HG02678 (cell line): ENCODE results near the gene ENTPD2.

Experiments used
- ATAC-seq: cut with Tn5 transposase; IDR thresholded peaks from one replicate; pipeline ENCODE4 v1.9.1; 2021; ENCODE audit warnings: mild to moderate bottlenecking, moderate library complexity; ENCODE audit not compliant: unreplicated experiment

Gene ENTPD2

DNA sequence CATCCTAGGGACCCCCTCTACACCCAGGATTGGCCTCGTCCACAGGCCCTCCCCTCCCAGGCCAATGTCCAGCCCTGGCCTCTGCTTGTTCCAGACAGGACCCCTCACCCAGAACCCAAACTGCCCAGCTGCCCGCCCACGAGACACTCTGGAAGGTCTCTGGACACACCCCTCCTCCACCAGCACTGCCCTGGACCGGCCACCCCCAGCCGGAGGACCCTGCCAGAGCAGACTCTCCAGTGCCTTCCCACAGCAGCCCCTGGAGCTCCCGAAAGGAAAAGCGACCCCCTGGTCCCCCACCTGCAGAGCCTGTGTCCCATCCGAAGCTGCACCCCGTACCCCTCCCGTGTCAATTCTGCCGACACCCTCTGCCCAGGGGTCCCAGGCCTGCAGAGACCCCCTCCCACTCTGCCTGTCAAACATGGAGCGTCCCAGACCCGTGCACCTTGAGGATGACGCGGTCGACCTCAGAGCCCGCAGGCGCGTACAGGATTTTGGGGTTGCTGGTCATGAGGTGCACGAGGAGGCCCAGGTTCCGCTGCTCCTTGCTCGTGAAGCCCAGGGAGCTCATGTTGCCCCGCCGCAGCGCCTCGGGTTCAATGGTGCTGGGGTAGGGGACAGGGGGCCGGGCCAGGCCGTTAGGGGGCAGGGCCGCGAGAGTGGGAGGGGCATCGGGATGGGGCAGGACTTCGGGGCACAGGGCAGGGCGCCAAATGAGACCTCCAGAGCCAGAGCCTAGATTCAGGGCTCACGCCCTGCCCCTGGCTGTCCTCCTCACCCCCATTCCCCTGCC is 33.8 kb downstream of the ENTPD2 start:
- ATAC-seq, result no peak

DNA sequence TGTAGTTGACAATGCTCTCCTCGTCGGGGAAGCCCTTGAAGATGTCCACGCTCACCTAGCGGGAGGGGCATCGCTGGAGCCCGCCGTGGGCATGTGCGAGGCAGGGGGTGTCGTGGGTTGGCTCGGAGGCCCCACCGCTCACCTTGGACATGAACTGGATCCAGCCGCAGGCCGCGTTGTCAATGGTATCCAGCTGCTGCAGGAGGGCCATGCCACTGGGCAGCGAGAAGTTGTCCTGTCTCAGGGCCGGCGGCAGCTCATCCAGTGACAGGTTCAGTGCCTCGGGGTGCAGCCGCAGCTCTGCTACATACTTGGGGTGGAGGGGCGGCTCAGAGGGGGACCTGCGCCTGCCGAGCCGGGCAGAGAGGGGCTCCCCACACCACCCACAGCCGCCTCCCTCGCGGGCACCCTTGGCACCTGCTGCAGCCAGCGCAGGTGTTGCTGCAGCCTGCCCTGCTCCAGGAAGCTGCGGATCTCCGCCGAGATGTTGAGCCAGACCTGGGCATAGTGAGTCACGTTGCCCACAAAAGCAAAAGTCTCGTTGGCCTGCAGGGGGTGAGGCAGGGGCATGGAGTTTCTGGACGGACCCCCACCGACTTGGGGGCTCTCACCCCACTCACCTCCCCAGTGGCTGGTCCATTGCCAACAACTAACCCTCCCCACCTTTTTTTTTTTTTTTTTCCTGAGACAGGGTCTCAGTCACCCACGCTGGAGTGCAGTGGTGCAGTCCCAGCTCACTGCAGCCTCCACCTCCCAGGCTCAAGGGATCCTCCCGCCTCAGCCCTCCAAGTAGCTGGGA is 34.9 kb downstream of the ENTPD2 start:
- no peak for ATAC-seq

DNA sequence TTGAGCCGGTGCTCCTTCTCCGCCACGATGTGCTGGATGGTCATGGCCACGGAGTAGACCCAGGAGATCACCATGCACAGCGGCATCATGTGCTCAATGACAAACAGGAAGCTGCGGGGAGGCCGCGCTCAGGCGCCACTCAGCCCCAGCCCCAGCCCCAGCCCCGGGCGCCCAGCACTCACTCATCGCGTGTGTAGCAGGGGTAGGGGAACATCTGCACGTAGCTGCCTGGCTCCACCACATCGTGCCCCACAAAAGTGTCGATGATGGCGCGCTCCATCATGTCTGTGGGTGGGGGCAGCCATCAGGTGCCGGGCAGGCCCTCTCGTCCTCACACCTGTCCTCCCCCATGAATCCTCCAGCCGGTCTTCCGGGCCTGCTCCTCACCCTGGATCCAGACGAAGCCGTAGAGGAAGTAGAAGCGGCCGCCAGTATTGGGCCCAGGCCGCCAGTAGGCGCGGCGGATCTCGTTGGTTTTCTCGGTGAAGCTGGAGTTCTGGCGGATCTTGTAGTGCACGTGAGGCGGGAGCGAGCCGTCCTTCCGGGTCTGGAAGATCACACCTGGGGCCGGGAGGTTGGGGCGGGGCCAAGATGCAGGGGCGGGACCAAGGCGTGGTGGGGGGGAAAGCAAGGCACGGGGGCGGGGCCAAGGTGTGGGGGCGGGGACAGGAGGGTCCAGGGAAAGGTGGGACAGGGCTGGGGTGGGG is 35.9 kb downstream of the ENTPD2 start:
- ATAC-seq, result no peak

DNA sequence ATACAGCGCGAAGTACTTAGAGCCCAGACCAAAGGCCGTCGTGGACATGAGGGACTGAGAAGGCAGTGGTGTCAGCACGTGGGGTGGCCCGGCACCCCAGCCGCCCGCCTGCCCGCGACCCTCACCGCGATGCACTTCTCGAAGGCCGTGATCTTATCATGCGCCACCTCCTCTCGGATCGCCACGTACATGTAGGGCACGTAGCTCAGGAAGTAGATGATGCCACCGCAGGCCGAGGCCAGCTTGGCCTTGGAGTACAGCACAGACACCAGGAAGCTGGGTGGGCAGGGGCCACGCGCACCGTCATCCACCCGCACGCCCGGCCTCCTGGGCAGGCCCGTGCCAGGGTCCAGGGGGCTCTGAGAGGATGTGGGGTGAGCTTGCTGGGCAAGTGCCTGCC is 36.8 kb downstream of the ENTPD2 start:
- ATAC-seq, result no peak

DNA sequence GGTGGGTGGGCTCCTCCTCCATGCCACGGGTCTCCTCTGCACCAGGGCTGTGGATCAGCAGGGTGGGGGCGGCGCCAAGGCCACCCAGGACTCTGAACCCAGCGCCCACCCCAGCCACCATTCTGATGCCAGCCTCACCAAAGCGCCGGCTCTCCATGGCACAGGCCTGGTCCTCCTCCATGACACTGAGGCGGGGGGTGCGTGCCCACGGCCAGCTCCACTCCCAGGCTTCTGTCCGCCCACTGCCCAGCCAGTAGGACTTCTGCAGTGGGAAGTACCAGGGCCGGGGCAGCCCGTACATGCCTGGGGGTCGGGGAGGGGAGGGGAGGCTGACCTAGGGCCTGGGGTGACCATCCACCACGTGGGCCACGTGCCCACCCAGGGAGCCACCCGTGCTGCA is 37.4 kb downstream of the ENTPD2 start:
- ATAC-seq, result no peak

DNA sequence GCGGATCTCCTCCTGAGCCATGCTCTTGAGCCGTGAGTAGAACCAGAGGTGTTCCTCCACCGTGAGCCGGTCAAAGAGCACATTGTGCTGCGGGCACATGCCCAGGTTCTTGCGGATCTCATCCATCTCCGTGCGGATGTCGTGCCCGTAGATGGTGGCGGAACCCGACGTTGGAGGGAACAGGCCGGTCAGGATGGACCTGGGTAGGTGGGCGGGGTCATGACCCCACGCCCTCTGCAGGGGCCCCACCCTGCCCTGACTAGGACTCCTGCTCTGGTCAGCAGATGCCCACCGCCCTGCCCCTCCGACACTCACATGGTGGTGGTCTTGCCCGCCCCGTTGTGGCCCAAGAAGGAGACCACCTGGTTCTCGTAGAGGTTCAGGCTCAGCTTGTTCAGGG is 37.9 kb downstream of the ENTPD2 start:
- no peak for ATAC-seq

DNA sequence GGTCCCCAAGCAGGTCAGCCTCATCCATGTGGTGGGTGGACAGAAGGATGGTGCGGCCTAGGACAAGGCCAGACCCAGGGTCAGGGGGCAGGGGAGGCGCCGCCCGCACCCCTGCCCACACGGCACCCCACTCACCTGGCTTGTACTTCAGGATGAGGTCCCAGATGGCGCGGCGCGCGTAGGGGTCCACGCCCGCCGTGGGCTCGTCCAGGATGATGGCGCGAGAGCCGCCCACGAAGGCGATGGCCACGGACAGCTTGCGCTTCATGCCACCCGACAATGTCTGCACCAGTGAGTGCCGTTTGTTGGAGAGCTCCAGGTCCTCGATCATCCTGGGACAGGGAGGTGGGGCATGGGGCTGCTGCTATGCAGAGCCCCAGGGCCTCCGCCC is 38.3 kb downstream of the ENTPD2 start:
- ATAC-seq, result no peak

DNA sequence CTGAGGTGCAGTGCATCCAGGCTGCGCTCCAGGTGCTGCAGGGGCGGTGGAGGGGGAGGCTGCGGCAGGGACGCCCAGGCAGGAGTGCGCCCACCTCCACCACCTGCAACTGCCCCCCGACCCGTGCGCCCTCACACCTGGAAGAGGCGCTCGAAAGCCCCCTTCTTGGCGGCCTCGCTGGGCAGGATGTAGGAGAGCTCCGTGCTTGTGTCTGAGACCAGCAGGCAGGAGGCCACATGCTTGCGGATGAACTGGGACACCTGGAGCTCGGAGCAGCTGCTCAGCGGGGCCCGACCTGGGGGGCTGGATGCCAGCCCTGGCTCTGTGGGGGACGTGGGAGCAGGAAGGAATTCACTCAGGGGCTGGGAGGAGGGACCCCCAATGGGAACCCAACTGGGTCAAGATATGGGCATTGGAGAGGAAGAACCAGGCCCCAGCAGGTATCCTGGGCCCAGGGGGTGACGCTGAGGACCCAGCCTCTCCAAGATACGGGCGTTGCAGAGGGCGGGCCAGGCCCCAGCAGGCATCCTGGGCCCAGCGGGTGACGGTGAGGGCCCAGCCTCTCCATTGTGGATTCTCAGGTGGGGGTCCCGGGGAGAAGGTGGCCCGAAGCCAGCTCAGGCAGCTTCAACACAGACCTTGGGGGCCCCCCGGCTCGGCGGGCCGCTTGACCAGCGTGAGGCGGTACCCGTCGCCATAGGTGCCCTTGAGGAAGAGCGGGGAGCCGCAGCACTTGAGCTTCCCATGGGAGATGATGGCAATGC is 38.9 kb downstream of the ENTPD2 start:
- ATAC-seq, result no peak

DNA sequence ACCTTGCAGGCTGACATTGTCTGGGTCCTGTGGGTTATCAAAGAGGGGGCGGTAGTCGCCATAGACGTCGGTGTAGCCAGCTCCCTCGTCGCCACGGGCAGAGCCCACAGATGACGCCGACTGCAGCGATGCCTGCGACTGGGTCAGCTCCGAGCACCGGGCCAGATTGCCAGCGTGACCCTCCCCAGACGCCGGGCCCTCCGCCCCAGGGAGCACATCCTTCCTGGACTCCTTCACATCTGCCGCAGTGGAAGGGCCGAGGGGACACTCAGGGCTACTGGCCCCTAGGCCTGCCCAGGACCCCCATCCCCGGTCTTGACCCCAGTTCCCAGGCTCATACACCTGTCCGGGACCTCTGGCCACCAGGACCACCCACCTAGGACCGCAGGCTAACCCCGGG is 39.7 kb downstream of the ENTPD2 start:
- ATAC-seq, result no peak

DNA sequence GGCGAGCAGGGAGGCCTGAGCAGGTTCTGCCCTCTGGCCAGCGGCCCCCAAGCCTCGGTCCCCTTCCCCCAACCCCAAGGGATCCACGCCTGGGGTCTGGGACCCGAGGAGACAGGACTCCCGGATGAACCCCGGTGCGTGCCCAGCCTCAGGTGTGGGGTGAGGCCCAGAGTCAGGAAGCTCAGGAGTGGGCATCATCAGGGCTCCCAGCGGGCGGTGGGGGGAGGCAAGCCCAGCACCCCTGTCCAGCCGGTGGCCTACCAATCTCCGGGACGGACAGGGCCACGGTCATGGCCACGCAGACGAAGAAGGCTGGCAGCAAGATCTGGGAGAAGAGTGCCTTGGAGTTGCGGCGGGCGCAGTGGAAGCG is 40.3 kb downstream of the ENTPD2 start:
- no peak for ATAC-seq

DNA sequence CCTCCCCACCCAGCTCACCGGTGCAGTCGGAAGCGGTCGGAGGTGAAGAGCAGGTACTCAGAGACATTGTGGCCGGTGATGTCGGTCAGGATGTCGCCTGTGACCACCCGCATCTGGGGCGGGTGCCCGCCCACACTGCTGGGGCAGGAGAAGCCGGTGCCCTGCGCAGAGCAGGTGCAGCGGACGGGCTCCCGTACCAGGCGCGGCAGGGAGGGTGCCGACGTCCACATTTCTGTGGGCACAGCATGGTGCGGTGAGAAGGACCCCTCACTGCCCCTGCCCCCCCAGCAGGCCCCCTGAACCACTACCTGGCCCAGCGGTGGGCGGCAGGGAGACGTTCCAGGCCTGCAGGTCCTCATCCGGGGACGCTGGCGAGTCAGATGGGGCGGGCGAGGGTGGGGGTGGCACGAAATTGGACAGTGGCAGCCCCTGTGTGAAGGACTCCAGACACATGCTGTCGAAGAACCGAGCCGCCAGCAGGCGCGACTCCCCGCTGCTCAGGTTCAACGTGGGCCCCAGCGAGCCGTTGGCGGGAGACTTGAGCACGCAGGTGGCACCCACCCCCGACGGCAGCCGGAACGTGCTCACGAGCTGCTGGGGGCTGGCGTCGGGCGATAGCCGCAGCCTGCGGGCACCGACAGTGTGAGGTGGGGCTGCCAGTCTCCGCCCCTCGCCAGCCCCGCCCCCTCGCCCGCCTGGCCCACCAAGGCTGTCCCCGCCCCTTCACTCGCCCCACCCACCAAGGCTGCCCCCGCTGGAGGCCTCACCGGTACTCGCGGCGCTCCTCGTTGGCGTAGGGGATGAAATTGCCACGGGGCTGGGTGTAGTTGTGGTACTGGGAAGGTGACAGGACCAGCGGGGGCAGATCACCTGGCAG is 40.9 kb downstream of the ENTPD2 start:
- no peak for ATAC-seq

DNA sequence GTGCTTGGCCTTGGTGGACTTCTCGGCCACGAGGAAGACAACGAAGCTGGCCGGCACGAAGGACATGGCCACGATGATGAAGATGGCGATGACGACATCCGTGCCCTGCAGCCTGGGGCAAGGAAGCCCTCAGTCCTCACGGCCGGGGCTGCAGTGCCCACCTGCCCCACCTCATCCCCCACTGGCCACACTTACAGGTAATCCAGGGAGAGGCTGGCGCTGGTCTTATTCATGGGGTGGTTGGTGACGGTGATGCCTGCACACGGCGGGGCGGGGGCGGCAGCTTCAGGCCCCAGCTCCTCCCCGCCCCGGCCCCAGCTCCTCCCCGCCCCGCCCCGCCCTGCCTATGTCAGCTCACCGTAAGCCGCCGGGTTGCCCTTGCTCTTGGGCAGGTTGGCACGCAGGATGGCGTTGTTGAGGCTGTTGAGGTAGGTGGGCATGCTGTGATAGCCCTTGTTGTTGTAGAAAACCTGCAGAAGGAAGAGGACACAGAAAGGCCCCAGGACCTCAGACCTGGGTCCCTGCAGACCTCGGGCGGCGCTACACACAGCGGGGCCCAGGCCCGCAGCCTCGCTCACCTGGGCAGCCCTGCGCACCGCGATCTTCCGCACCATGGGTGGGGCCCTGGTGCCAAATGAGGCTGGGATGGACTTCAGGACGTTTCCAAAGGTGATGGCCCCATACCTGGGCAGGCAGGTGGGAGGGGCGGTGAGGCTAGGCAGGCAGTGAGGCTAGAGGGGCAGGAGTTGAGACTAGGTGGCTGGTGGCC is 41.8 kb downstream of the ENTPD2 start:
- no peak for ATAC-seq

DNA sequence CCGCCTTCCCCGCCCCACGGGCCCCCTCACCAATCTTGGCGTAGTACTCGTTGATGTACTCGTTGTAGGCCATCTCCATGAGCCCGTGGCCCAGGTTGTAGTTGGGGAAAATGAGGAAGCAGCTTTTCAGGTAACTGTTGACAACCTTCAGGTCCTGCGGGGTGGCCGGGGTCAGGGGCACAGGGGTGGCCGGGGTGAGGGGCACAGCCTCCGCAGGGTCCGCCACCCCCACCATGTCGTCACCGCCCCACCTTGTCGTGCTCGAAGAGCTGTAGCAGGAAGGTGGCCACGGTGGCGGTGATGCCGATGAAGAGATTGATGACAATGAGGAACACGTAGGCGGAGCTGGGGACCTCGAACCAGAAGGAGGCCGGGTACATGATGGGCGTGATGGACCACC is 42.7 kb downstream of the ENTPD2 start:
- ATAC-seq, result no peak

DNA sequence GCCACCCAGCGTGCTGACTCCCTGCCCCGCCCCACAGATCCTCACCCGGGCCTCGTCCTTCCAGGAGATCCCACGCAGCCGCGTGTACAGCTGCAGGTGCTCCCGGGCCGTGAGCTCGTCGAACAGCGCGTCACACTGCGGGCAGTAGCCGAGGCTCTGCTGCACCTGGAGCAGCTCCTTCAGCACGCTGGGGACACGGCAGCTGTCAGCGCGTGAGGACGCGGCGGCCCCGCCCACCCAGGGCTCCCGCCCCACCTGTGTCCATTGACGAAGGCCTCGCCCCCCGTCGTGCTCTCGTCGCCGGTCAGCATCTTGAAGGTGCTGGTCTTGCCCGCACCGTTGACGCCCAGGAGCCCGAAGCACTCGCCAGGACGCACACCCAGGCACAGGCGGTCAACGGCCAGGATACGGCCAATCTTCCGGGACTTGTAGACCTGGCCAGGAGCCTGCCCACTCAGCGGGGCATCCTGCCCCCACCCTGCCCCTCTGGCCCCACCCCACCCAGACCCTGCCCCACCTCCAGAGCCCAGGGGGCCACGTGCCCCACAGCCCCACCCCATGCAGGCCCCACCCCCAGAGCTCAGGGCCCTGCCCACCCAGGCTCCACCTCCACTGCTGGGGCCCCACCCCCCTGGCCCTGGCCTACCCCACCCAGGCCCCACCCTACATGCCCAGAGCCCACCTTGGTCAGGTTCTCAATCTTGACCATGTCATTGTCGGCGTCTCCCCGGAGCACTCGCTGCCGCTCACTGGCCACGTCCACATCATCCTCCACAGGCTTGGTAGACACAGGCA is 43.7 kb downstream of the ENTPD2 start:
- ATAC-seq, result no peak

DNA sequence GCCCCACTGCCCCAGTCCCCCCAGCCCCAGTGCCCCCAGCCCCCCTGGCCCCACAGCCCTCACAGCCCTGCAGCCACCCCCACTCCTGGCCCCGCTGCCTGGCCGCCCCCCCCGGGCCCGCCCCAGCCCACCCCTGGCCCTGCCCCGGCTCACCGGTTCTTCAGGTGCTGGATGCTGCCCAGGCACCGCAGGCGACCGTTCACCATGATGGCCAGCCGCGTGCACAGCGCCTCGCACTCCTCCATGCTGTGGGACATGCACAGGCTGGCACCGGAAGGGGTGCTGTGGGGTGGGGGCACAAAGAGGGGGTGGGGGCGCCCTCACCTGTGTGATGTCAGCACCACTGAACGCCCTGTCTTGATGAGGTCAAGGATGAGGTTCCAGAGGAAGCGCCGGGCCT is 44.6 kb downstream of the ENTPD2 start:
- no peak for ATAC-seq

DNA sequence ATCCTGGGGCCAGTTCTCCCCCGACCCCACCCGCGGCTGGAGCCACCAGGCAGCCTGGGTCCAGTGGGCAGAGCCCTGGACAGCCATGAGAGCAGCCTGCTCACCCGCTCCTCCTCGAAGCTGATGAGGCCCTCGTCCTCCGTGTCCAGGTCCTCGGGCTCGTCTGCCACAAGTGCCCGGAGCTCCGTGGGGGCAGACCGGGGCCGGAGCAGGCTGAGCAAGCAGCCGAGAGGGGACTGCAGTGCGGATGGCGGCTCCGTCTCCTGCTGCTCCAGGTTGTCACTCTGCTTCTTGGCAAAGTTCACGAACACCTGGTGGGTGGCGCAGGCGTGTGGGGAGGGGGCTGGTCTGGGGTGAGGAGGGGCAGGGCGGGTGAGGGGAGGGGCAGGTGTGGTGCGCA is 45.5 kb downstream of the ENTPD2 start:
- ATAC-seq, result no peak

DNA sequence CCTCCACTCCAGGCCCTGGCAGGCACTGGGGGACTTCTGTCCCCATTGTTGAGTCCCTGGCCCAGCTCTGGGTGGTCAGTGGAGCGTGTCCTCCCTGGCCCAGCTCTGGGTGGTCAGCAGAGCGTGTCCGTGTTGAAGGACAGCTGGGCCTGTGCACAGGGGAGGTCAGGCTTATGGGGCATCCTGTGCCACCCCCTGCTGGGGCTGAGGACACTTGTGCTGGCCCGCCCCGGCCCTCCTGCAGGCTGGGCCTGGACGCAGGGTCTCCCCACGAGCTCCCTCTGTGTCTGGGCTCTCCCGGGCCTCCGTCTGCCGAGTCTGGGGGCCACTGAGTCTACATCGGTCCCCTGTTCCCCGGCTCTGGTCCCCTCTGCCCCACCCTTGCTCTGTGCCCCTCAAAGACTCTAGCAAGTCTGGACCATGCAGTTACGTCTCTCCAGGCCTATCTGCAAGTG is 46.0 kb downstream of the ENTPD2 start:
- no peak for ATAC-seq

DNA sequence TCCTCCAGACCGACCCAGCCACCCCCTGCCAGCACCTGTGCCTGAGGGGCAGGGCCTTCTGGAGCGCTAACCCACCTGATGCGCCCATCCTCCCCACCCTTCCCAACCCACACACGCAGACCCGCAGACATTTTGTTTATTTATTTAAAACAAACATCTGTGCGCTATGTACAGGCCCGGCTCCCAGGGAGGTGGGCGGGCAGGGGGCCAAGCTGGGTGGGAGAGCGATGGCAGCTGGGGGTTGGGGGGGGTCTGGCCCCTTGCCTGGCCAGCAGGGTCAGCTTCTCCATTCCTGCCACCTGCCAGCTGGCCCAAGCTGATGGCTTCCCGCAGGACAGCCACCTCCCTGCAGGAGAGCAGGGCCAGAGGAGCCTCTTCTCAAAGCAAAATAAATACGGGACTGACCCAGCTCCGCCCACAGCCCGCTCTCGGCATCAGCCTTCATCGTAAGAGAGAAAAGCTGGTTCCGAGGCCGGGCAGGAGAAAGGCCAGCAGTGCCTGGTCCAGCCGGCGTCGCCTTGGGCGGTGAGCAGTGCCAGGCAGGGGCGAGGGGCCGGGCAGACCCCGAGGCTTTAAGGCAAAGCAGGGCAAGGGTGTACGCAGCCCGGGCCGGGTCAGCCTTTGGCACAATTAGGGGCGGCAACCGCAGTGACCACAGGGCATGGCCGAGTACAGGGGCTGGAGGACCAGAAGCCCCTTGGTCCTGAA is 46.6 kb downstream of the ENTPD2 start:
- no peak for ATAC-seq
